HK-2 (cell line): Measurements from ENCODE around the gene CDK1.

Experiments used
- DNase-seq: peaks from one replicate; pipeline ENCODE4 v3.0.0-alpha.2; 2018; ENCODE audit not compliant: unreplicated experiment

The CDK1 gene

DNA sequence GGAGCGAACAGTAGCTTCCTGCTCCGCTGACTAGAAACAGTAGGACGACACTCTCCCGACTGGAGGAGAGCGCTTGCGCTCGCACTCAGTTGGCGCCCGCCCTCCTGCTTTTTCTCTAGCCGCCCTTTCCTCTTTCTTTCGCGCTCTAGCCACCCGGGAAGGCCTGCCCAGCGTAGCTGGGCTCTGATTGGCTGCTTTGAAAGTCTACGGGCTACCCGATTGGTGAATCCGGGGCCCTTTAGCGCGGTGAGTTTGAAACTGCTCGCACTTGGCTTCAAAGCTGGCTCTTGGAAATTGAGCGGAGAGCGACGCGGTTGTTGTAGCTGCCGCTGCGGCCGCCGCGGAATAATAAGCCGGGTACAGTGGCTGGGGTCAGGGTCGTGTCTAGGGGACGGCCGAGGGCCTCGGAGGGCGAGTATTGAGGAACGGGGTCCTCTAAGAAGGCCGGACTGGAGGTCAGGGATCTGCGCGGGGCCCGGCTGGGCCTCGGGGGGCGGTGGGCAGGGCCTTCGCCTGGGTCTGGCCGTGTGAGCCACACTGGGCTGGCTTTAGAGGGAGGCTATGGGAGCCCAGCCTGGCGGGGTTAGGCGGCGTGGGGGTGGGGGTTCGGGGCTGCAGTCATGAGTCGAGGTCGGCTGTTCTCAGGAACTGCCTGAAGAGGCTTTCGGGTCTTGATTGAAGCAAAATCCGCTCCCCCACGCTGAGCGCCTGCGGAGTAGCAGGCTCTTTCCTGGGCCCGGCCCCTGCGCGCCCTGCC, at the start of gene CDK1:
Gene CDK1 (plus strand): TSS at position 265 of the 757 bp plus-strand sequence. CDS start 1,688 bp downstream, outside the sequence.
- DNase-seq = peak; percentile 99

DNA sequence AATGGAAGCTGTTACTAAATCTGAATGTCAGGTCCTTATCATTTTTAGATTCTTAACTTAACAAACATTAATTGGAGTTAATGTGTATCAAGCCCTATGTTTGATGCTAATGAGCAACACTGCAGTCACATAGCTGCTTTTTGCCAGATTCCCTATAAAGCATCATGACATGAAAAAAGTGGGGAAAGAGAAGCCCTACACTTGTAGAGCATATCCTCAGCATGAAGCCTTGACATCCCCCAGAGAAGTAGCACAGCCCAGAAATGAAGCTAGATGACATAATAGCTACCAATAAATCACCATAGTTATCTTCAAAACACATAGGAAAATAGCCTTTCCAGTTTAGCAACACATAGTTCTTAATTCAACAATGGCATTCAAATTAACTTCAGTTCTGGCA, 49.2 kb upstream of the CDK1 start:
- no peak for DNase-seq

DNA sequence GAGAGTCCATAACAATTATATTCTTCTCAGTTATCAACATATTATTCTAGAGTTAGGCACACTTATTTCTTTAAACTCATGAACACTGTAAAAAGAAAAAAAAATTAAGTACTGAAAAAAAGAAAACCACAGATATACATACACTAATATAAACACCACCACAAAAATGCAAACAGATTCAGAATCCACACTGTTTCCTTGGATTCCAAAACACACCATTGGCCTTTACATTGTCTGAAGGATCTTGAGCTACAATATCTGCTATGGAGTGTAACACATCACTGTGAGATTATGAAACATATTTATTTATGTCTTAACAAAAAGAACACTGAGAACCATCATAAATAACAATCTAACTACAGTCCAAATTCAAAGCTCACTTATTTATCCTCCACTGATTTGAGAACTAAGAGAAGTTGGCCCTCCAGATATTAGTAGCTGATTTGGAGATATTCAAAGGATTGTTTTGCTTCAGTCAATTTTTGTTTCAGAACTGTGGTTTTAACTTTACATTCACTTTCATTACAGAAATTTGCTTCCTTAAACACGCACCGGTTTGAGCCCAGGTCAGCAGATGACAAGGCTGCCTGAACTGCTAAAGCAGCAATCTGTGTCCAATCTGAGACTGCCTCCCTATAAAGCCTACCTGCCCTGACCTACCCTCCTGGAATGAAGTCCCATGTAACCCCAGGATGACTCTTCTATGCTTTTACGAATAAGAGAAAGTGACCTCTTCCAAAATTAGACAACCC, 47.0 kb upstream of the CDK1 start:
- DNase-seq = no peak

DNA sequence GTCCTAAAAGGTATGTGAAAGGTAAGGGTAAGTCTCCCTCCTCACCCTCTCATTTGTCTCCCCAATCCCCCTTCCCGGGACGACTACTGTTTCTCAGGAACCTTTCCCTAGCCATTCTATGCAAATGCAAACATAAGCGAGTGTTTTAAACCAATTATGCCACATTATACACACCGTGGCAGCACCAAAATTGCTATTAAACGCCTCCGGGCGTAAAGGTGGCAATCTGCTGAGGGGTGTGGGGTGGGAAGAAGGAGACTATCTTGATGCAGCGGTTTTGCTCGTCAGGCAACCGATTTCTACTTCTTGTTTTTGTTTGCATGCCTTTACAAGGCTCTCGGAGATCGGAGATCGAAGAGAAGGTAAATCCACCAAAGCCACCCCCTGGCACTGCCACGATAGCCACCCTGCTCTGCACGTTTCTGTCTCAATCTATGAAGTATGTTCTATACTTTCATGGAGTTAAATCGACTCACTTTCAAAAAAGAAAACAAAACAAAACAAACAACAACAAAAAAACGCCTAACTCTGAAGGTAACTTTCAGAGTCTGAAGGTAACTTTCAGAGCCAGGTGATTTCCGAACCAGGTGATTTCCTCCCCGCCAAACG, 46.0 kb upstream of the CDK1 start:
- DNase-seq = no peak

DNA sequence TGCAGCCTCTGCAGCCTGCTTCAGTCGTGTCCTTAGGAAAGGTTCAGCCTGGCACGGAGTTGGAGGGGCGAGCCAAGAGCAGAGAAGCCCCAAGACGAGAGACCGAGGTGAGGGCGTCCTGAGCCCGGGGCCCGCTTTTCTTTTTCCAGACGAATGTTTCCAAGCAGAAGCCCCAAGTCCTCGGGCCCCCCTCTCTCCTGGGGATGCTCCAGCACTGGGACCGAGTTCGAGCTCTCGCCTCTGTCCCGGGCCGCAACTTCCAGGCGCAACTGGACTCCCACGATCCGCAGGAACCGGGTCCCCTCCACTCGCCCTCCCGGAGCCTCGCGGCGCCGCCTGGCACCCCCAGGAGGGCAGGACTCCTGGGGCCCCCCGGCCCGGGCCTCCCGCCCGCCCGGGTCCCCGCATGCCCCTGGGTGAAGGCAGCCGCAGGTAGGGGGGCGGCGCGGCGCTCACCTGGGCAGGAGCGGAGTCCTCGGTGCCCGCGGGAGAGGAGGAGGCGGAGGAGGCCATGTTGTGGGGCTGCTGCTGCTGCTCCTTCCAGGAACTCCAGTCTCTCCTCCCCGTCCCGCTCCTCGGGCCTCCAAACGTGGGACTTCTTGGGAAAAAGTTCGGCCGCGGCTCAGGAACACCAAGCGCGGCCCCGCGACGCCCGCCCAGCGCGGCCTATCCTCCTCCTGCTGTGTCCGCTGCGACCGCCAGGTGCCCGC, 45.3 kb upstream of the CDK1 start:
- DNase-seq = peak; percentile 28

DNA sequence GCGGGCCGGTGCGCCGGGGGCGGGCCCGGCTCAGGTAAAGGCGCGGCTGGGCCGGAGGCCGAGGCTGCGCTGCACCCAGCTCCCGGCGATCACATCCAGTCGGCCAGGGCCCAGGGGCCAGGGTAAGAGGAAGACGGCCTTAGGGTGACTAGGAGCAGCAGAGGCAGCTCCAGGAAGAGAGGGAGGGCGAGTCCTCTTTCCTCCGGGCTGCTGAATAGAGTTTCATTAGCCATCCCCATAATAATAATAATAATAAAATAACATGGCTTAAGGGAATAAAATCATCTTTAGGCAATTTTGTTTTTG, 44.8 kb upstream of the CDK1 start:
- DNase-seq = no peak

DNA sequence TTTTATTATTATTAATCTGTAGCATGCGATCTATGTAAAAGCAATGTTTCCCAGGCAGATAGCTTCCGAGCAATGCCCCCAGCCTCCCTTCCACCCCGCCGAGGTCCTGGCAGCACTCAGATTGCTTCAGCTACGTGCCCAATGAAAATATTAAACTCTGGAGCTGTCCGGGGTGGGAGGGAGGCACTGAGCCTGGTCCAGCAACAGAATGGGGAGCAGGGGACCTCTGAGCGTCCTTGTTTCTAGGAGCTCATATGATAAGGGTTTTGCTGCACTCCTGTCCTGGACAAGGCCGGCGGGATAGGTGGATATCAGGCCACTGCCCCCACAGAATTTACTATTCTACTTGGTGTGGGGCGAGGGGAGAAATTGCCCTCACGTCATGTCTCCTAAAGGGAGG, 44.5 kb upstream of the CDK1 start:
- no peak for DNase-seq

DNA sequence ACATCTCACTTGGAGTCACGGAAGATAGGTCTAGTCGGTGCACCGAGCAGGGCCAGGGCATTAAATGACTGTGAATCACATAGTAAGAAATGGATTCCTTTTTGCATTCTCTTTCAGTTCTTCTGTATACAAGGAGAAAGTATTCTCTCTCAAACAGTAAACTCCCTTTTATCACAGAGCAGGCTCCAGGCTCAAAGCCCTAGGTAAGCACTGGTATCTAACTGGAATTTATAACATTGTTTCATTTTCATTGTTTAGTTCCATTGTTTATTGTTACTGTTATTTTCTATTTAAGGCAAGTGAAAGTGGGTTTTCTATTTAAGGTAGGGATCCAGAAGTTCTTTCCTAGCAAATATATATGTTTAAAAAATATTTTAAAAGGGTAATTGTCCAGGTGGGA, 44.1 kb upstream of the CDK1 start:
- no peak for DNase-seq

DNA sequence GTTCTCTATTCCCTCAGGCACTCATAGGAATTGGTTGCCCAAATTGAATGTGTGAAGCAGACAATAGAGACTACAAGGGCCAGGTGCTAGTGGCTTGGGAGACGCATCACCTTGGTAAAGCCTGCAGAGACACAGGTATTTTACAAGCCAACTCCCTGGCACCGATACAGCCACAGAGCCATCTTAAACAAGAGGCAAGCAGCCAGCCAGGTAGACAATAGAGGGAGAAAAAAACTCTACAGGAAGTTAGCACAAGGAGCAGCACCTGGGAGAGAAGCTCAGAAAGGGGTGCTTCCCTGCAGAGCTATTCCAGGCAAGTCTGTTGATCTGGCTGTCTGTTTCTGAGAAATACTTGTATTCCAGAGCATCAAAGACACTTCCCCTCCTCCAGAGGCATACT, 43.0 kb upstream of the CDK1 start:
- DNase-seq = no peak

DNA sequence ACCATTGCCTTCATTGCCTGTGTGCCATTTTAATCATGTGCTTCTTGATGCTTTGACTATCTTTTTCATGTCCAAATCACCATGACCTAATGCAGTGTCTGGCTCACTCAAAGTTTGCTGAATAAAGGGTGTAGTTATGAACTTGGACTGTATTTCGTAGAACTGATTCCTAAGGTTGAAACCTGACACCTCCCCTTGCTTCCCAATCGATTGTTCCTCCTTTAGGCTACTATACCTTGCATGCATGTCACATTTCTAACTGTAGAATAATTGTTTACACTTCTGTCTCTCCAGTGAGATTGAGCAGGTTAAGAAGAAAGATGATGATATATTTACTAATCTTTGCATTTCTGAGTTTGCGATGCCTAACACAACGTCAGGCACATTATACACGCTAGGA, 41.0 kb upstream of the CDK1 start:
- DNase-seq = no peak

DNA sequence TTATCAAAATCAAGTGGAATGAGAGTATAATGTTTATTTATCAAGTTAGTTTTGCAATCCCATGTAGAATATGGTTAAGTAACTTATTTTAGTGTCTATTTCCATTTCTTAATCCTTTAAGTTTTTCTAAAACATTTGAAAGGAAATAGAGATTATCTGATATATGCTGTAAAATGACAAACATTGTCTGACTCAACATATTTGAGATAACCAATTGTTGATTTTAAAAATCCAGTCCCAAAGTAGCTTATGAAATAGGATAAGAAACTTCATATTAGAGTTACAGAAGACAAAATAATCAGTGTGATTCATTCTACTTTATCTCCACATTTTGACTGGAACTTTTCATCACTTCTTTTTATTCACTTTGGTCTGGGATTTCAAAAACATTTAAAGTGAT, 38.7 kb upstream of the CDK1 start:
- no peak for DNase-seq

DNA sequence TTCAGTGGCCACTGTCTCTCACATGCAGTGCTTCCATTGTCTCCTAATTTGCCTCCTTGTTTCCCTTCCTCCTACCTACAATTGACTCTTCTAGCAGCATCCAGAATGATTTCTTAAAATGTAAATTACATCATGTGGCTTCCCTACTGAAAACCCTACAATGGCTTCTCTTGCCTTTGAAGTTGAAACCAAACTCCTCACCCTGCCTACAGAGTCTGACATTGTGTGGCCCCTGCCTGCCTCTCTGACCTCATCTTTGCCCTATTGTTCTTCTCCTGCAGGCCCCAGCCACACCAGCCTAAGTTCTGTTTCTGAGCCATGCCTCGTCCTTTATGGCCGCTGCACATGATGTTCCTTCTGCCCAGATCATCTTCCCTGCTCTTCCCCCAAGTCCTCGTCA, 35.8 kb upstream of the CDK1 start:
- DNase-seq = no peak

DNA sequence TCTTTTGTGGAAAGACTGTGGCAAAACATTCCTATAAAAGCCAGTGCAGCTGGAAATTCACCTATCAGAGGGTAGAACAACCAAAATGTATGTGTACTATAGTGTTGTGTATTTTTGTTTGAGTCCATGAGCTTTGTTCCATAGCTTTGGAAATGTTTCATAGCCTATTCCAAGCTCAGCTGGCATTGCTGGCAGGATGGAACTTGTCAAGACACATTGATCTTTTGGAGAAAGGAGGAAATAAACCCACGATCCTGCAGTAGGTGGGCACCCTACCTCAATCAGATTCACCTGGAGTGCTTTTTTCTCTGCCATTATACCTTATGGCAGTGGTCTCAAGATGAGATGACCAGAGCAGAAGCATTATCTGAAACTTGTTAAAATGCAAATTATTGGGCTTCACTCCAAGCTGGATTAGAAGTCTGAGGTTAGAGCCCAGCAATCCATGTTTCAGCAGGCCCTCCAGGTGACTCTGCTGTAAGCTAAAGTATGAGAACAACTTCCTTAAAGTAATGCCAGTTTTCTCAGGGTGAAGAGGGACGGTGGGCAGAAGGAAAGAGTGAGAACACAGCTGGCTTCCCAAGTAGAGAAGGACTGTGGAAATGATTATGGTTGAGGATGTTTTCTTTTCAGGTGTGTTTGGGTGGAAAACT, 30.3 kb upstream of the CDK1 start:
- no peak for DNase-seq

DNA sequence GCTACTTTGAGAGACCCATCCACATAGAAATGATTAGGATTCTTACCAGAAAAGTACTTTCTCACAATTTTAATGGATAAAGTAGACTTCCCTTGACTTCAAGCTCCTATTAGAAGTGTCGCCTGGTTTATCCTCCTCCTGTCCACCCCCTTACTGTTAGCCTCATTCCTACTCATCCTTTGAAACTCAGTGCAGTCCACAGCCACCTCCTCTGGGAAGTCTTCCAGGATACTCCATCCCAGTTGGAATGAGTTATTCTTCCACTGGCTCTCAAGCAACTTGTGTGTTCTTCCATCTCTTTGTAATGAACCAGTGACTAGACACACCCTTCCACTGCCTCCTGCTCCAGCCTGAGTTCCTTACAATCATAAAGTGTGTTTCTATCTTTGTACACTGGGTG, 25.1 kb upstream of the CDK1 start:
- DNase-seq = no peak

DNA sequence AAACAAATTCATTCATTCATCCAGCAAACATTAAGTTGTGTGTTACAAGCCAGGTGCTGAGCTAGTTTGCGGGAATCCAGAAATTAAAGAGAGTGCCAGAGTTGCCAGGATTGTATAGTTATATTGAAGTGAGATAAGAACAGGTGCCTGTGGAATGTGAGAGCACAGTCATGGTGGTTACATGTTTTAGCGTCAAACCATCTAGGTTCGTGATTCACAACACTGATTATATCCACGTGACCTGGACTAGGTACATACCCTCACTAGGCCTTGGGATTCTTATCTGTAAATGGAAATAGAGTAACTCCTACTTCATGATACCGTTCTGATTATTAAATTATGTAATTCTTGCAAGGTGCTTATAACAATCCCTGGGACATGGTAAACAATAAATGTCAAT, 24.5 kb upstream of the CDK1 start:
- no peak for DNase-seq

DNA sequence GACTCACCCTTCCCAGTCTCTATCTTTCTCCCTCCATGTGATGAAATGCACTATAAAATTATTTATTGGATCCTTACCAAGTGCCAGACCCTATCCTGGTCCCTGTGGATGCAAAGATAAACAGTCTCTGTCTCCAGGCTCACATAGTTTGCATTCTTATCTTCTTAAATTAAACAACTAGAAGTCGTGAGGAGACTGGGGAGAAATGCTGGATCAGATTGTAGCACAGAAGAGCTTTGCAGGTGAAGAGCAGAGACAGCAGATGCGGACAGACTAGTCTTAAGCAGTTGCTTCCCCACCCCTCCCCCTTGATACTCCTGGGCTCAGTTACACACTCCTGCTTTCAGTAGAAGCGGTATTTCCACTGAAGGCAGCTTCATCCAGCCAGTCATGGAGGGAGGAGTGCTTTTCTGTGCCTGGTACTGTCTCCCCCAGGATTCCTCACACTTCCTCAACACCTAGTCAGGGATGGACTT, 20.8 kb upstream of the CDK1 start:
- no peak for DNase-seq

DNA sequence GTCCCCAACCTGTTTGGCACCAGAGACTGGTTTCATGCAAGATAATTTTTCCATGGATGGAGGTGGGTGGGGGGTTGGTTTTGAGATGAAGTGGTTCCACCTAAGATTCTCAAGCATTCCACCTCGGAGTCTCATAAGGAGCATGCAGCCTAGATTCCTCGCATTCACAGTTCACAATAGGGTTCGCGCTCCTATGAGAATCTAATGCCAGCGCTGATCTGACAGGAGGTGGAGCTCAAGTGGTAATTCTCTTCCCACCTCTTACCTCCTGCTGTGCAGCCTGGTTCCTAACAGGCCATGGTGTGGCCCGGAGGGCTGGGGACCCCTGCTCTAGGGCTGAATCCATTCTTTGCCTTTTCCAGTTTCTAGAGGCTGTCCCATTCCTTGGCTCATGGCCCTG, 19.1 kb upstream of the CDK1 start:
- DNase-seq = no peak

DNA sequence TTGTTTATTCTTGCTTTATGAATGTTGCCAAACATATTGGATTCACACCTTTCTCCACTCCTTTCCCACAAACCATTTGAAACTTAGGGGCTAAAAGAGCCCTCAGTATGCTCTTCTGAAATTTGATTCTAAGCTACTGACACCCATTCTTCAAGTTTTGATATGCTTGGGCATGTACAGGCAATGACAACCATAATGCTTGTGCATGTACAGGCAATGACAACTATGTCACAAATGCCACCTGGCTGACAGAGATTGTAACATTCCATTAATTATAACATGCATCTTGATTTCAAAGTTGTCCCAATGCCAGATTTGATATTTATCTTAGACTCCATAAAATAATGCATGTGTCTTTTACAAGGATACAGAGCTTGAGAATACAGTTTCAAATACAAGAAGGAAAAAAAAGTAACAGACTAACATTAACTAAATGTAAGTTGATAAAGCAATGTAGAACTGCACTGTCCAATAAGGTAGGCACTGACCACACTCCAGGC, 17.5 kb upstream of the CDK1 start:
- DNase-seq = no peak

DNA sequence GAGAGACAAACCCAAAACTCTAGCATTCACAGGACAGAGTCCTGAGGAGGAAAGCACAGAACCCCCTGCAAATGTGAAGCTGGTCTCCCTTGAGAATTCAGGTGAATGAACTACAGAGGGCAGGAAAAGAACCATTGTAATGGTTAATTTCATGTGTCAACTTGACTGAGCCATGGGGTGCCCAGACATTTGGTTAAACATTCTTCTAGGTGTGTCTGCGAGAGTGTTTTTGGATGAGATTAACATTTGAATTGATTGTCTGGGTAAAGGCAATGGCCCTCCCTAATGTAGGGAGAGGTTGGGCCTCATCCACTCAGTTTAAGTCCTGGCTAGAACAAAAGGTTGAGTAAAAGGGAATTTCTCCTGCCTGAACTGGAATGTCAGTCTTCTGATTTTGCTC, 15.7 kb upstream of the CDK1 start:
- no peak for DNase-seq

DNA sequence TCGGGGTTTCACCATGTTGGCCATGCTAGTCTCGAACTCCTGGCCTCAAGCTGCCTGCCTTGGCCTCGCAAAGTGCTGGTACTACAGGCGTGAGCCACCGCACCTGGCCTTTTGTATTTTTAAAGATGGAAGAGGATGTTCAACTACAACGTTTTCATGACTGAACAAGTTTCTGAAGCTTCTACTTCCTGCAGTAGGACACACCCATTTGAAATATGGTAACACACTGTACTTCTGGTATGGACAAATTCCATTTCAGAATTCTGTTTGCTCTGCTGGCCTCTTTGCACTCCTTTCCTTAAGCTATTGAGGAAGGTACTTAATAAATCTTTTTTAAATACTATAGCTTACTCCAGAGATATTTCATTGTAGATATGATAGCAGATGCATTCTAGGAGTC, 10.9 kb upstream of the CDK1 start:
- no peak for DNase-seq

DNA sequence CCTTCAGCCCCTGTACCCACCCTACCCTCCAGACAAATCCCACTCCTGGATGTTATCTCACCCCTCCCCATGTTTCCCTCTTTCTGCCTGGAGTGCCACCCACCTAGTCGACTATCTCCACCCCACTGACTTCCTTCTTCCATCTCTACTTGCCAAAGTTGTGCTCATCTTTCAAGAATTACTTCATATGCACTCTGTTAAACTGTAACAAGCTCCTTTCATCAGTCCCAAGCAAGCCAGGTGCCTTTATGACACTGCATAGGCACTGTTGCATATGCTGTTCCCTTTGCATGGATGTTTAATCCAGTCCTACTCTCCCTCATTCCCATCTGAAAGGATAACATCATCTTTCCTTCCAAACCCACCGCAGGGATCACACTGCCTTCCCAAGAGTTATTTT, 8.9 kb upstream of the CDK1 start:
- no peak for DNase-seq

DNA sequence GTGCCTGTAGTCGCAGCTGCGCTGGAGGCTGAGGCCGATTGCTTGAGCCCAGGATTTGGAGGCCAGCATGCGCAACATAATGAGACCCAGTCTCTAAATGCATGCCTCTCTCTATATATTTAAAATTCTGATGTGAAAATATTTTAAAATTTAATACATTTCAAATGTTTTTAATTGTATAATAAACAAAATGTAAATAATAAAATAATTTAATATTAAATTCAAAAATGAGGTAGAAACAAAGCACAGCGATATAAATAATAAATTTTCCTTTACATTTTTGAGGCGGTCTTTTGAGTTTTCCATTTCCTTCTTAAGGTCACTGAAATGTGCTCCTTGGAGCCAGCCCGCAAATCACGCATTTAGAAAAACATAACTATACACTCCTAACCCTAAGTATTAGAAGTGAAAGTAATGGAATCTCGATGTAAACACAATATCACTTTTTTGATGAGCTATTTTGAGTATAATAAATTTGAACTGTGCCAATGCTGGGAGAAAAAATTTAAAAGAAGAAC, 523 bp upstream of the CDK1 start:
- DNase-seq = no peak
